ENCODE results near the gene MADCAM1.

The MADCAM1 gene

DNA sequence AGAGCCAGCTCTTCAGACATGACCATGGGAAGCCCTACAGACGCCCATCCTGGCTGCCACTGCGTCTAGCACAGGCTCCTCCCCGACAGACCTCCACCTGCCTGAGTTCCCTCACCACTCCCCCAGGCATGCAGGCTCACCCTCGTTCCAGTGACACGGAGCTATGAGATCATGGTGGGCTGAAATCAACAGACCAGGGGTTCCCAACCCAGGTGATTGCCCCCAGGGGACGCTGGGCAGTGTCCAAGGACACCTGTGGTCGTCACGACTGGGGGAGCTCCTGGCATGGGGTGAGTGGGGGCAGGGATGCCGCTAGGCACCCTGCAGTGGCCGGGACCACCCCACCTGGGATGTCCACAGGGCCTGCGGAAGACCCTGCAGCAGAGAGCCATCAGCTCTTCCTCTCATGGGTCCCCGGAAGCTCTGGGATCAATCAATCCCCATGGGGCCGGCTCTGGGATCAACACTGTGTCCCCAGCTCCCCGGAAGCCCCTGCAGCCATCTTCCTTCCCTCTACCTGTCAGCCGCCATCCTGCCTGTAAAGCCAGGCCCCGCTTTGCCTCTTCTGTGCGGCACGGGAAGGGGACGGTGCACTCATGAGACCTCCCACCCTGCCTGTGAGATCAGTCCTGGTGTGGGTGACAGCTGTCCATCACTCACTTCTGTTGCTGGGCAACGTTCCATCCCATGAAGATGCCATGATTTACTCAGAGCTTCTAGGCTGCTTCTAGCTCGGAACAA is 12.8 kb upstream of the MADCAM1 start:
- Histone ChIP-seq H3K27me3 (ENCODE audit: control insufficient read depth in 1 of 2, insufficient read depth in 1 of 2, low read length in 2 of 2) (peaks cover 3 to 9% of the 10 kb centered on the region in 2 experiments), H3K18ac (ENCODE audit: low read depth in 1 of 2, low read length in 2 of 2) (no peak overlapping the region), H3K14ac (ENCODE audit: low read length in 2 of 2) (no peak overlapping the region), H2BK15ac (ENCODE audit: low read depth, poor library complexity, severe bottlenecking) (no peak overlapping the region), H2BK5ac (ENCODE audit: low read depth, low read length, poor library complexity, severe bottlenecking) (no peak overlapping the region), H3K23ac (ENCODE audit: low read length in 2 of 2) (no peak overlapping the region), H3K4me3 (ENCODE audit: insufficient read depth in 1 of 2, low read depth in 1 of 2, low read length in 2 of 2) (no peak overlapping the region), H3K9ac (ENCODE audit: low read length) (no peak overlapping the region), H4K8ac (ENCODE audit: low read length) (no peak overlapping the region), H3K4ac (ENCODE audit: low read depth in 1 of 2, low read length in 2 of 2) (no peak overlapping the region), H3K9me3 (ENCODE audit: control insufficient read depth, low read length) (no peaks in the 10 kb centered on the region), H3K79me1 (replicated peaks; ENCODE audit: low read length, poor library complexity, severe bottlenecking) (peaks cover 3% of the 10 kb centered on the region), H3K4me2 (ENCODE audit: low read length, poor library complexity, severe bottlenecking) (no peak overlapping the region), H2BK12ac (ENCODE audit: low read length in 2 of 2) (no peak overlapping the region), H2AK5ac (ENCODE audit: low read length, severe bottlenecking) (no peak overlapping the region), H3K27ac (ENCODE audit: low read length, poor library complexity, severe bottlenecking) (no peak overlapping the region), H2AFZ (ENCODE audit: low read depth, low read length) (no peak overlapping the region), H3K4me1 (ENCODE audit: control insufficient read depth, insufficient read depth, low read depth, low read length) (peaks cover 26% of the 10 kb centered on the region), H2BK120ac (ENCODE audit: low read depth, low read length) (no peak overlapping the region), H3K36me3 (ENCODE audit: control insufficient read depth in 1 of 2, insufficient read depth in 2 of 2, low read depth in 1 of 2, low read length in 2 of 2) (no peaks in the 10 kb centered on the region), H4K91ac (ENCODE audit: low read length) (no peak overlapping the region)
- WGBS = 79% methylated on average over 19 of the region's 21 CpGs
- DNase-seq = no peak

GRCh38 chr19:484494-484893 is 11.8 kb upstream of the MADCAM1 start:
- Histone ChIP-seq H3K23ac (ENCODE audit: low read length in 2 of 2) (no peak overlapping the region), H3K27ac (ENCODE audit: low read length, poor library complexity, severe bottlenecking) (no peak overlapping the region), H3K27me3 (ENCODE audit: control insufficient read depth in 1 of 2, insufficient read depth in 1 of 2, low read length in 2 of 2) (peaks cover 3% of the 10 kb centered on the region in 2 experiments), H3K79me1 (replicated peaks; ENCODE audit: low read length, poor library complexity, severe bottlenecking) (peaks cover 3% of the 10 kb centered on the region), H4K8ac (ENCODE audit: low read length) (no peak overlapping the region), H3K4me2 (ENCODE audit: low read length, poor library complexity, severe bottlenecking) (no peak overlapping the region), H2AFZ (ENCODE audit: low read depth, low read length) (no peak overlapping the region), H3K9ac (ENCODE audit: low read length) (no peak overlapping the region), H3K18ac (ENCODE audit: low read depth in 1 of 2, low read length in 2 of 2) (no peak overlapping the region), H2BK12ac (ENCODE audit: low read length in 2 of 2) (no peak overlapping the region), H3K36me3 (ENCODE audit: control insufficient read depth in 1 of 2, insufficient read depth in 2 of 2, low read depth in 1 of 2, low read length in 2 of 2) (no peaks in the 10 kb centered on the region), H2BK15ac (ENCODE audit: low read depth, poor library complexity, severe bottlenecking) (no peak overlapping the region), H3K4me3 (ENCODE audit: insufficient read depth in 1 of 2, low read depth in 1 of 2, low read length in 2 of 2) (no peak overlapping the region), H3K9me3 (ENCODE audit: control insufficient read depth, low read length) (no peaks in the 10 kb centered on the region), H3K4ac (ENCODE audit: low read depth in 1 of 2, low read length in 2 of 2) (no peak overlapping the region), H3K14ac (ENCODE audit: low read length in 2 of 2) (peak overlapping the region in 1 of 2 experiments; percentile 84), H2BK5ac (ENCODE audit: low read depth, low read length, poor library complexity, severe bottlenecking) (no peak overlapping the region), H3K4me1 (ENCODE audit: control insufficient read depth, insufficient read depth, low read depth, low read length) (peaks cover 29% of the 10 kb centered on the region), H2BK120ac (ENCODE audit: low read depth, low read length) (no peak overlapping the region), H4K91ac (ENCODE audit: low read length) (no peak overlapping the region), H2AK5ac (ENCODE audit: low read length, severe bottlenecking) (no peak overlapping the region)
- WGBS = 81% methylated on average over 15 of the region's 15 CpGs
- DNase-seq = no peak

DNA sequence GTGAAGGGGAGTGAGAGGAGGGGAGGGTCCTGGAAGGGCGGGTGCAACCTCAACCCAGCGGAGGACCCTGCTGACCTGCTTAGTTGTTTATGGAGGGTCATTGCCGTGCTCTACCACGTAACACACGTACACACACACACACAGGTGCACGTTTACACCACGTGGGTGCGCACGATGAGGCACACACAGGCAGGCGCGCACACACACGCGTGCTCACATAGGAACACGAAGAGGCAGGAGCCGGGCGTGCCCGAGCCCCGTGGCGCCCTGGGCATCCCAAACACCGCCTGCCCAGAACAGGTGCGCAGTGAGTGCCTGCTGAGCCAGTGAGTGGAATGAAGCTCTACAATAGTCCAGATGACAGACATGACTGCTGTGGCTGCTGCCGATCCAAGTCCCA is 11.2 kb upstream of the MADCAM1 start:
- H3K36me3 ChIP-seq (ENCODE audit: control insufficient read depth in 1 of 2, insufficient read depth in 2 of 2, low read depth in 1 of 2, low read length in 2 of 2) = peaks cover 0 to 3% of the 10 kb centered on the region in 2 experiments
- peaks cover 30% of the 10 kb centered on the region for H3K4me1 ChIP-seq (ENCODE audit: control insufficient read depth, insufficient read depth, low read depth, low read length)
- peaks cover 3% of the 10 kb centered on the region for H3K79me1 ChIP-seq (replicated peaks; ENCODE audit: low read length, poor library complexity, severe bottlenecking)
- peaks cover 3% of the 10 kb centered on the region in 2 experiments for H3K27me3 ChIP-seq (ENCODE audit: control insufficient read depth in 1 of 2, insufficient read depth in 1 of 2, low read length in 2 of 2)
- no peak overlapping the region for H2BK15ac ChIP-seq (ENCODE audit: low read depth, poor library complexity, severe bottlenecking)
- H2BK120ac ChIP-seq (ENCODE audit: low read depth, low read length) = no peak overlapping the region
- DNase-seq = no peak
- H3K4me2 ChIP-seq (ENCODE audit: low read length, poor library complexity, severe bottlenecking) = no peak overlapping the region
- 87% methylated on average over 22 of the region's 22 CpGs for WGBS
- H2BK12ac ChIP-seq (ENCODE audit: low read length in 2 of 2) = peak overlapping the region in 1 of 2 experiments; percentile 65
- peak overlapping the region in 1 of 2 experiments; percentile 79 for H3K14ac ChIP-seq (ENCODE audit: low read length in 2 of 2)
- peak overlapping the region in 1 of 2 experiments; percentile 56 for H3K23ac ChIP-seq (ENCODE audit: low read length in 2 of 2)
- no peak overlapping the region for H2BK5ac ChIP-seq (ENCODE audit: low read depth, low read length, poor library complexity, severe bottlenecking)
- H3K4me3 ChIP-seq (ENCODE audit: insufficient read depth in 1 of 2, low read depth in 1 of 2, low read length in 2 of 2) = no peak overlapping the region
- peak overlapping the region in 1 of 2 experiments; percentile 96 for H3K18ac ChIP-seq (ENCODE audit: low read depth in 1 of 2, low read length in 2 of 2)
- H4K8ac ChIP-seq (ENCODE audit: low read length) = peak overlapping the region; percentile 84
- H3K27ac ChIP-seq (ENCODE audit: low read length, poor library complexity, severe bottlenecking) = no peak overlapping the region
- no peak overlapping the region for H2AK5ac ChIP-seq (ENCODE audit: low read length, severe bottlenecking)
- peak overlapping the region in 1 of 2 experiments; percentile 12 for H3K4ac ChIP-seq (ENCODE audit: low read depth in 1 of 2, low read length in 2 of 2)
- H3K9ac ChIP-seq (ENCODE audit: low read length) = peak overlapping the region; percentile 79
- peak overlapping the region; percentile 3 for H2AFZ ChIP-seq (ENCODE audit: low read depth, low read length)
- H3K9me3 ChIP-seq (ENCODE audit: control insufficient read depth, low read length) = no peaks in the 10 kb centered on the region
- H4K91ac ChIP-seq (ENCODE audit: low read length) = peak overlapping the region; percentile 48

DNA sequence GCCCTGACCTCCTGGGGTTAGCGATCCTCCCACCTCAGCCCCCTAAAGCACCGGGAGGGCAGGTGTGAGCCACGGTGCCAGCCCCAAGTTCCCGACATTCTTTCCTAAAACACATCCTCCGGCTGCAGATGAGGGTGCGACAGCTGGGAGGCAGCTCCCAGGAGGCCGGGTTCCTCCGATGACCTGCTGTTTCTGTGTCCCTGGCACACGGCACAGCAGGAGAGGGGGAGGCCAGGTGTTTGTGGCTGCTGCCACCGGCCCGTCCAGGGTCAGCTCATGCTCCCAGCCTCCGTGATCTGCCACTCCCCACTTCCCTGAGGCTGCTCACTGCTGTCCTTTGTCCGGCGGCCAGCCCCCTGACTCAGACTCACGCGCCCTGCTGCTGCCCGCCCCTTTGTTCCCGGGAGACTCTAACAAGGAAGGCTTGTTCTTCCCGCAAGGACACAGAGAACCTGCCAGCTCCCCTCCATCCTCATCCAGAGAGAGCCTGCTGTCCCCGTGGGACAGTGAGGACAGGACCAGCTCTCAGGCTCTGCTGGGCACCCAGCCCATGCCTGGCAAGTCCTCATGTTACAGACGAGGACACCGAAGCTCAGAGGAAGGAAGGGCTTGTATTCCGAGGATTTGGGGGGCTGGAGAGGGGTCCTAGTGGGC is 10.6 kb upstream of the MADCAM1 start:
- Histone ChIP-seq H3K4me3 (ENCODE audit: insufficient read depth in 1 of 2, low read depth in 1 of 2, low read length in 2 of 2) (peak overlapping the region in 1 of 2 experiments; percentile 56), H3K23ac (ENCODE audit: low read length in 2 of 2) (peak overlapping the region in 1 of 2 experiments; percentile 61), H4K8ac (ENCODE audit: low read length) (peak overlapping the region; percentile 84), H3K36me3 (ENCODE audit: control insufficient read depth in 1 of 2, insufficient read depth in 2 of 2, low read depth in 1 of 2, low read length in 2 of 2) (peaks cover 0 to 3% of the 10 kb centered on the region in 2 experiments), H2AFZ (ENCODE audit: low read depth, low read length) (no peak overlapping the region), H3K4me1 (ENCODE audit: control insufficient read depth, insufficient read depth, low read depth, low read length) (peaks cover 29% of the 10 kb centered on the region), H3K27ac (ENCODE audit: low read length, poor library complexity, severe bottlenecking) (no peak overlapping the region), H3K9me3 (ENCODE audit: control insufficient read depth, low read length) (no peaks in the 10 kb centered on the region), H3K4me2 (ENCODE audit: low read length, poor library complexity, severe bottlenecking) (peak overlapping the region; percentile 46), H3K18ac (ENCODE audit: low read depth in 1 of 2, low read length in 2 of 2) (peak overlapping the region; percentile 40 to 96), H2BK15ac (ENCODE audit: low read depth, poor library complexity, severe bottlenecking) (peak overlapping the region; percentile 44), H2BK12ac (ENCODE audit: low read length in 2 of 2) (peak overlapping the region; percentile 55 to 91), H3K4ac (ENCODE audit: low read depth in 1 of 2, low read length in 2 of 2) (peak overlapping the region; percentile 73 to 81), H3K79me1 (replicated peaks; ENCODE audit: low read length, poor library complexity, severe bottlenecking) (peaks cover 3% of the 10 kb centered on the region), H2BK120ac (ENCODE audit: low read depth, low read length) (peak overlapping the region; percentile 77), H4K91ac (ENCODE audit: low read length) (peak overlapping the region; percentile 70), H2BK5ac (ENCODE audit: low read depth, low read length, poor library complexity, severe bottlenecking) (no peak overlapping the region), H3K9ac (ENCODE audit: low read length) (peak overlapping the region; percentile 79), H2AK5ac (ENCODE audit: low read length, severe bottlenecking) (peak overlapping the region; percentile 60), H3K27me3 (ENCODE audit: control insufficient read depth in 1 of 2, insufficient read depth in 1 of 2, low read length in 2 of 2) (peaks cover 3% of the 10 kb centered on the region in 2 experiments), H3K14ac (ENCODE audit: low read length in 2 of 2) (peak overlapping the region in 1 of 2 experiments; percentile 87)
- peak; percentile 76 for DNase-seq
- 44% methylated on average over 20 of the region's 23 CpGs for WGBS
